NT2/D1 (cell line): Measurements from ENCODE around the gene NTPCR.

Source experiments
- SUZ12 ChIP-seq: IDR thresholded peaks from 2 replicates; pipeline ENCODE4 v1.6.1; 2011; ENCODE audit not compliant: insufficient read length, insufficient read depth; ENCODE audit errors: extremely low read depth
- YY1 ChIP-seq: IDR thresholded peaks from 2 replicates; pipeline ENCODE4 v1.6.1; 2011; ENCODE audit not compliant: insufficient read length, insufficient read depth

DNA sequence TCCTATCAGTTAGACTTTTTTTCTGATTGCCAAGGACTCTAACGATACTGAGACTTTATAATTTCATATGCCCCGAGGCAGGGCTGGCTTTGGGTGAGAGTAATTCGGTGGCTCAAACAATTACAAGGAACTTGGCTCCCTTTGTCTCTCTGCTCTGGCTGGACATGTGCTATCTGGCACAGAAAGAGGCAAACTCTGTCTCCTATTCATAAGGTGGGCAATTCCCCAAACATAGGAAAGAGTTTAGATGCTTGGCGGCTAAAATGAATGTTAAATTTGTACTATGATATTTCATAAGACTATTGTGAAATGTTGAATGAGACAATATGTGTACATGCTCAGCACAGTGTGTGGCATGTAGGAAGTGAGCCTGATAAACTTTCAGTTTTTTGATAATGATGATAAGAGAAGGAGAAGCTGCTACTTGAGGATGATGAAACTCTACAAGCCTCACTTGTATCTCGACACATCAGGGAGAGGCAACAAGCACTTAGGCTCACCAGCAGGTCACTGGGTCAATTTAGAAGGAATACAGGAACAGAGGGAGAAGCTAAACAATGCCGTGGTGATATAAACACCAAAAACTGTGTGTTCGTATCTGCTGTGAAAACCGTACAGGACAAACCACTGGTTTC is 12.6 kb upstream of the NTPCR start:
- TF ChIP-seq YY1: no peak
- no peak for TF ChIP-seq SUZ12
